Esophagus (tissue), 2 donors: Measurements from ENCODE around the gene FXYD4. TPM values are rescaled to one million over a fixed set of nuclear protein-coding genes. Genes with fewer than 3 reads are reported as not detected.
"Not testable (repeated sequence)": the region's sequence is repeated elsewhere in the genome, so short reads cannot be mapped to it uniquely, and the experiment has no call there.

Source experiments
- H3K27ac ChIP-seq, 2 donors: one replicate each; pipeline ENCODE4 v1.5.1; 2013; ENCODE audit warnings: low read depth in 2 of 2, mild to moderate bottlenecking in 2 of 2, inconsistent platforms in 1 of 2, low read length in 1 of 2, moderate library complexity in 1 of 2
- H3K27me3 ChIP-seq, 2 donors: one replicate each; pipeline ENCODE4 v1.6.1; 2013; ENCODE audit warnings: low read length in 2 of 2, control low read depth in 1 of 2, mild to moderate bottlenecking in 1 of 2; ENCODE audit not compliant: insufficient read depth in 2 of 2, control insufficient read depth in 1 of 2
- H3K36me3 ChIP-seq, 2 donors: one replicate each; pipeline ENCODE4 v1.6.1; 2013; ENCODE audit warnings: low read length in 1 of 2; ENCODE audit not compliant: control insufficient read depth in 2 of 2, insufficient read depth in 2 of 2
- H3K4me1 ChIP-seq, 2 donors: one replicate each; pipeline ENCODE4 v1.6.1; 2013; ENCODE audit warnings: low read length in 1 of 2; ENCODE audit not compliant: control insufficient read depth in 2 of 2, insufficient read depth in 2 of 2
- H3K4me3 ChIP-seq, 2 donors: one replicate each; pipeline ENCODE4 v1.5.1; 2013; ENCODE audit warnings: low read length in 2 of 2, mild to moderate bottlenecking in 2 of 2, low read depth in 1 of 2, moderate library complexity in 1 of 2
- H3K9me3 ChIP-seq, 2 donors: one replicate each; pipeline ENCODE4 v1.6.1; 2013; ENCODE audit warnings: mild to moderate bottlenecking in 2 of 2, low read depth in 1 of 2, low read length in 1 of 2, moderate library complexity in 1 of 2; ENCODE audit not compliant: control insufficient read depth in 2 of 2, insufficient read depth in 1 of 2
- WGBS, 2 donors: extraction: QIAGEN DNeasy Blood & Tissue Kit; methylation state at CpG; one replicate each; pipeline ENCODE4 v1.1.7; 2013; 5-methylcytosine and 5-hydroxymethylcytosine counted together
- polyA plus RNA-seq, 2 donors: library from polyadenylated mRNA; stranded (reverse); fragments of 200-250 nt; gene quantifications; one replicate each; pipeline ENCODE4 v1.2.3, GENCODE V29; 2013
- donor health status: healthy with polysubstance abuse.
- donor health status: Bipolar disorder and iron deficiency.

Gene FXYD4
- polyA plus RNA-seq, 2 donors: not detected

DNA sequence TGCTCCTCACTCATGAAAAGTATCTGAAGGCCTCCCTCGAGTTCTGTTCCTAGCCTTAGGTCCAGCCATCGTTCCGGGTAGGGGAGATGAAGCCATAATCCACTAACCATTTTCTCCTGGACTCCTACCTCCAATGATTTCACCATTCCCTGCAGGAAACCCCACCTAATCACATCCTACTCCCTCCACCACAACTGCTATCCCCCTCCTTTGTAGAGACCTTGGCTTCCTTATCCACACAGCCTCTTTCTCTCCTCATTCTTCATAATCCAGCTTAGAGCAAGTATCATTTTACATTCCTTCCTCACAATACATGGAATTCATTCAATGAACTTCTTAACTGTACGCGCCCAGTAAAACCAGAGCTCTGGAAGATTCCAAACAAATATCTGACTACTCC lies 18.9 kb downstream of the FXYD4 start:
- Histone ChIP-seq H3K9me3 (no peaks in the 10 kb centered on the region), H3K27me3 (no peaks in the 10 kb centered on the region), H3K27ac (no peak overlapping the region), H3K4me1 (no peaks in the 10 kb centered on the region), H3K4me3 (no peak overlapping the region), H3K36me3 (peaks cover 20 to 45% of the 10 kb centered on the region in 2 donors)
- 77 to 79% methylated on average over 5 of the region's 5 CpGs for WGBS, 2 donors

DNA sequence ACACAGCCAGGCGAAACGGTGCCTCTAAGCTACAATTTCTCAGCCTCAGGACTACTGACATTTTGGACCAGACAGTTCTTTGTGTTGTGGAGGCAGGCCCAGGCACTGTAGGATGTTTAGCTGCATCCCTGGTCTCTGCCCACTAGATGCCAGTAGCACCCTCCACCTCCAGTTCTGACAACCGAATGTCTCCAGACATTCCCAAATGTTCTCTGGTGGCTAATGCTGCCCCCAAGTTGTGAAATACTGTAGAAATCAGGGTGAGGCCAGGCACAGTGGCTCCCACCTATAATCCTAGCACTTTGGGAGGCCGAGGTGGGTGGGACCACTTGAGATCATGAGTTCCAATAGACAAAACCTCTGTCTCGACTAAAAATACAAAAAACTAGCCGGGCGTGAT lies 19.3 kb downstream of the FXYD4 start:
- Histone ChIP-seq H3K4me3 (no peak overlapping the region), H3K36me3 (peaks cover 20 to 45% of the 10 kb centered on the region in 2 donors), H3K9me3 (no peaks in the 10 kb centered on the region), H3K4me1 (peaks cover 0 to 2% of the 10 kb centered on the region in 2 donors), H3K27me3 (no peaks in the 10 kb centered on the region), H3K27ac (no peak overlapping the region)
- WGBS, 2 donors: 57 to 66% methylated on average over 7 of the region's 7 CpGs

DNA sequence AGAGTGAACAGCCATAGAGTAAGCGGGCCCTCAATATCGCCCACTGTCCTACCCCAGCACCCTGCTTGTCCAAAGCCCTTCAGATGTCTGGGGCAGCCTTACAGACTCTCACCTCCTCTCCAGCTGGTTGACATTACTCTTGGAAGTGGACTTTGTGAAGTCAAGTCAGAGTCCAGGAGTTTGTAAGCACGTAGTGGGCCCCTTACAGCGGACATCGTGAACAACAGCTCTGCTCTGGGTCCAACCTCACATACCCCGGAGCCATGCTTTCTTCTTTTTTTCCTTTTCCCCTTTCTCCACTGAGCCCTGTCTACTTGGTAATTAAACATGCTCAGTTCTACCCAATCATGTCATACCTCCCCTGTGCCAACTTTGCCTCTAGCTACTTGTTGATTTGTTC lies 20.1 kb downstream of the FXYD4 start:
- Histone ChIP-seq H3K4me1 (peaks cover 0 to 3% of the 10 kb centered on the region in 2 donors), H3K27me3 (no peaks in the 10 kb centered on the region), H3K4me3 (no peak overlapping the region), H3K27ac (no peak overlapping the region), H3K36me3 (peaks cover 20 to 44% of the 10 kb centered on the region in 2 donors), H3K9me3 (no peaks in the 10 kb centered on the region)
- WGBS, 2 donors: 80 to 84% methylated on average over 6 of the region's 6 CpGs

DNA sequence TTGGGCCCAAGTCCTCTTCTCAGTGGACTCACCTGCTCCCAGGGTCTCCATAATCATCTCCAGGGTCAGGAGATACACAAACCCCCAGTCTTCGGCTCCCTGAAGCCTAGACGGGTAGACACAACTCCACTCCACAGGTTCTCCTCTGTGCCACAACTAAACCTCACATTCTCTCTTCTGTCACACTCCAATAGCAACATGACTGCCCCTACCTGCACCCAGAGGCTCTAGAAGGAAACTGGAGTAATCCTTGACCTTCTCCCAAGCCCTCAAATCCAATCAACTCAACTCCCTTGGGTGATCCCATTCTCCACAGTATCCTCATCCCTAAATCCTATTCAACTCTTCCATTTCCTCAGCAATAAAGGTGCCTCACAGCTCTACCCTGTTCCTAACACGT lies 21.3 kb downstream of the FXYD4 start:
- H3K4me3 ChIP-seq: no peak overlapping the region
- no peaks in the 10 kb centered on the region for H3K27me3 ChIP-seq
- H3K9me3 ChIP-seq: no peaks in the 10 kb centered on the region
- WGBS, 2 donors: 86 to 89% methylated on average over 3 of the region's 3 CpGs
- peaks cover 17 to 32% of the 10 kb centered on the region in 2 donors for H3K36me3 ChIP-seq
- H3K27ac ChIP-seq: no peak overlapping the region
- peaks cover 0 to 3% of the 10 kb centered on the region in 2 donors for H3K4me1 ChIP-seq

DNA sequence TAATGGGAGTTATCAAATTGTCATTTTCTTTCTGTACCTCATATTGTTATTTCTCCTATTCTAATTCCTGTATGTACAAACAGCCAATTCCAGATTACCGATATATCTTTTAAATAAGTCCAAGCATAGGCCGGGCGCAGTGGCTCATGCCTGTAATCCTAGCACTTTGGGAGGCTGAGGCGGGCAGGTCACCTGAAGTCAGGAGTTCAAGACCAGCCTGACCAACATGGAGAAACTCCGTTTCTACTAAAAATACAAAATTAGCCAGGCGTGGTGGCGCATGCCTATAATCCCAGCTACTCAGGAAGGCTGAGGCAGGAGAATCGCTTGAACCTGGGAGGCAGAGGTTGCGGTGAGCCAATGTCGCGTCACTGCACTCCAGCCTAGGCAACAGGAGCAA lies 21.8 kb downstream of the FXYD4 start:
- not testable (repeated sequence) for H3K4me3 ChIP-seq, H3K27ac ChIP-seq, H3K4me1 ChIP-seq, H3K9me3 ChIP-seq, H3K27me3 ChIP-seq
- 94% methylated on average over 11 of the region's 11 CpGs for WGBS, 2 donors
- H3K36me3 ChIP-seq: peaks cover 17 to 32% of the 10 kb centered on the region in 2 donors

DNA sequence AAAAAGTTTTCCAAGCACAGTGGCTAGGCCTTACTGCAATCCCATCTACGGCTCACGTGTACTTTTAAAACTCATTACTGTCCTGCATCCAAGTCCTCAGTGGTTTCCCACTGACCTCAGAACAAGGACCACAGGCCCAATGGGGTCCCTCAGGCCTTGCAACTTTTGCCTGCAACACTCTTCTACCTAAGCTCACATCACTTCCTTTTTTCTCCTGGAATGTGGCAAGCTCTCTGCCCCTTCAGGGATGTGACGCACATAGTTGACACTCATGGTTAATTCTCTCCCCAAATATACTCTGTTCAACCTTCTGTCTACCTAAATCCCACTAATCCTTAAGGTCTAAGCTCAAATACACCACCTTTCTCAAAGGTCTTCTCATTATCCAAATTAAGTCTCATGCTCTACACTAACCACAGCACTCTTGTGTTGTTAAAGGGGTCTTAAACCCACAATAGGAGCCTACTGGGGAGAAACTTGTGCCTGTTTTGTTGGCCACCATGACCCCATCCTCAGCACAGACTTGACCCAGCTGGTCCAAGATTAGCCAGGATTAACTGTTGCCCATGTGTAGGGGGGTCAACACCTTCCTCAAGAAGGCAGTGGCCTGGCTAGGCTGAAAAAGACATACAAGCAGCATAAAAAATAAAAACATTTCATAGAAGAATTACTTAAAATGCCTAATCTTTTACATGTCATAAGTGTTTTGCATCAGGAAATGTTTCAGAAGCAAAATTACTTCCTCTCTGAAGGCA lies 22.3 kb downstream of the FXYD4 start:
- Histone ChIP-seq H3K9me3 (no peaks in the 10 kb centered on the region), H3K36me3 (peaks cover 13 to 28% of the 10 kb centered on the region in 2 donors), H3K4me1 (peaks cover 0 to 10% of the 10 kb centered on the region in 2 donors), H3K27ac (no peak overlapping the region), H3K4me3 (no peak overlapping the region), H3K27me3 (no peaks in the 10 kb centered on the region)
- 75 to 78% methylated on average over 3 of the region's 3 CpGs for WGBS, 2 donors

DNA sequence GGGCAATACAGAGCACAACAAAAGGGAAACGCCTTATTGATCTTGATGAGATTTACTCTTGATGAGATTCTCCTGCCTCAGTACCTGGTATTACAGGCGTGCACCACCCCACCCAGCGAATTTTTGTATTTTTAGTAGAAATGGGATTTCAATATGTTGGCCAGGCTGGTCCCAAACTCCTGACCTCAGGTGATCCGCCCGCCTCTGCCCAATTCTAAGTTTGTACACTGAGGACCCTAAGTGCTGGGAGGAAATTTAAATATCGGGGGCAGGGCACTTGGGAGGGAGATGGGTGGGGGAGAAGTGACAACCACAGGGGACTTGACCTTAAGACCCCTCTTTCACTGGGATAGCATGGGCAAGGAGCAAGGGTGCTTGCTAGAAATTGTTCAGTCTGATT lies 23.4 kb downstream of the FXYD4 start:
- Histone ChIP-seq H3K36me3 (peaks cover 13 to 27% of the 10 kb centered on the region in 2 donors), H3K4me1 (peaks cover 0 to 12% of the 10 kb centered on the region in 2 donors), H3K27me3 (no peaks in the 10 kb centered on the region), H3K27ac (no peak overlapping the region), H3K9me3 (no peaks in the 10 kb centered on the region), H3K4me3 (no peak overlapping the region)
- 75 to 77% methylated on average over 6 of the region's 6 CpGs for WGBS, 2 donors

DNA sequence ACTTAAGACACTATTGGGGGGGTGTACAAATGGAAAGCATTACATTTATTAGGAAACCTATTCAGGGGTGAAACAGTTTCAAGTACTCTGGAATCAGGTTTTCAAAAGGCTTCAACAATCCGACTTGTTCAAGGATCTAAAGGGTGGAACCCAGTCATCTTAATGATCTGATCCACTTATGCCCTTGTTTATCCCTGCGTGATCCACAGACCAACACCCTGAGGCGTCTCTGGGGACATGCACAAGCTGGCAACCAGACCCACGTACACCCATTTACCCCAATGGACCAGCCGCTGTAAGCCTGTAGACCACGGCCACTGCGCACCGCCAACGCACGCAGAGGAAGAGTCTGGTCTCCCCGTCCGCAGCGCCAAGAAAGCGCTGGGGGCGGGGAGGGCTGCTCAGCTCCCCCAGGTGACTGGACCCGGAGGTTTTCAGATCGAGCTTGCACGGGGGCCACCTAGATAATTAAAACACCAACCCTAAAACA lies 24.2 kb downstream of the FXYD4 start:
- Histone ChIP-seq H3K27me3 (no peaks in the 10 kb centered on the region), H3K27ac (peak overlapping the region; percentile 98 to 100), H3K36me3 (peaks cover 9 to 20% of the 10 kb centered on the region in 2 donors), H3K4me3 (peak overlapping the region; percentile 75 to 81), H3K9me3 (no peaks in the 10 kb centered on the region), H3K4me1 (peaks cover 0 to 12% of the 10 kb centered on the region in 2 donors)
- WGBS, 2 donors: 9 to 11% methylated on average over 18 of the region's 18 CpGs

DNA sequence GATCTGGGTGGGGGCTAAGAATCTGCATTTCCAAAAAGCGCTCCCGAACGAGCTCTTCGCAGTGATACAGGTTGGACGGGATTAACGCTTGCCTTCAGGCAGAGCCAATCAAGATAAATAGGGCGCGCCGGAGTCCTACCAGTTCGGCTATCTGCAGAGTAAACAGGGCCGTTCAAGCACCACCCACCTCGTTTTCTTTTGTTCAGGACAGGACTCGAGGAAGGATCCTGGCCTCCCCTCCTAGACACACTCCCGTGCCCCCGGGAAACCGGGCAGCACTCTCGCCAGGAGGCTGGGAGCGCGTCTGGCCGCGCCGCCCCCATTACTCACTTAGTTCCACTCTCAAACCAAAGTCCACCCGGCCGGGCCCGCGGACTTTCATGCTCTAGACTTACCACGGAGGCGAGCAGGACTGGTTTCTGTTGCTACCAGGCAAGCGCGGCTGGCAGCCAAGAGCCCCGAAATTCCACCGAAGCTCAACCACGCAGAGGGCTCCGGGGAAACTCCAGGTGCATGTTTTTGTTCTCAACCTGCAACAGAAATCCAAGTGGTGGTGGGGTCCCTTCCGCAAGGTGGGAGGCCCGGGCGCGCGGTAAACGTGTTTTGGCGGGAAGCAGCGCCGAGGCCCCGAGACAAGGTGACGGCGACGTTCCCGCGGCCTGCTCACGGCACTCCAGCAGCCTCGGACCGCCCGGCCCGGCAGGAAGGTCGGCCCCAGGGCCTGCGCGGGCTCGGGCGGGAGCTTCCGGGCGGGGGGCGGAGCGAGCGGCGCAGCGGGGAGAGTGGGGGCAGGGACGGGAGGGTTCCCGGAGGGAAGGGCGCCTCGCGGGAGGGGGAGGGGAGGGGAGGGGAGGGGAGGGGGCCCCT lies 24.9 kb downstream of the FXYD4 start:
- Histone ChIP-seq H3K27ac (peak overlapping the region; percentile 98 to 100), H3K27me3 (no peaks in the 10 kb centered on the region), H3K4me3 (peak overlapping the region; percentile 75 to 81), H3K36me3 (peaks cover 8 to 16% of the 10 kb centered on the region in 2 donors), H3K4me1 (peaks cover 0 to 12% of the 10 kb centered on the region in 2 donors), H3K9me3 (no peaks in the 10 kb centered on the region)
- WGBS, 2 donors: 2 to 3% methylated on average over 58 to 71 of the region's 71 CpGs
